ENCODE results near the gene VAMP8. TPM values are rescaled to one million over a fixed set of nuclear protein-coding genes. Genes with fewer than 3 reads are reported as not detected.
"Not testable (repeated sequence)": the region's sequence is repeated elsewhere in the genome, so short reads cannot be mapped to it uniquely, and the experiment has no call there.

The VAMP8 gene
- polyA plus RNA-seq, 2 donors, result 337 to 430 TPM

- H3K27me3 ChIP-seq (ENCODE audit: control insufficient read depth in 1 of 2, insufficient read depth in 2 of 2, low read length in 2 of 2), result no peaks in the 10 kb centered on the region
- H3K9me3 ChIP-seq (ENCODE audit: control insufficient read depth in 2 of 2, insufficient read depth in 1 of 2, low read depth in 1 of 2, low read length in 1 of 2), result no peaks in the 10 kb centered on the region
- H3K36me3 ChIP-seq (ENCODE audit: control insufficient read depth in 2 of 2, insufficient read depth in 2 of 2, low read length in 1 of 2), result peaks cover 8 to 25% of the 10 kb centered on the region in 2 donors
- peak overlapping the region; percentile 79 to 83 for H3K27ac ChIP-seq (ENCODE audit: low read depth in 2 of 2, low read length in 1 of 2)
- peaks cover 15 to 31% of the 10 kb centered on the region in 2 donors for H3K4me1 ChIP-seq (ENCODE audit: control insufficient read depth in 2 of 2, insufficient read depth in 2 of 2, low read length in 1 of 2)
- H3K4me3 ChIP-seq (ENCODE audit: low read depth in 1 of 2, low read length in 2 of 2), result peak overlapping the region in 1 of 2 donors; percentile 85
- WGBS, 2 donors, result 70 to 76% methylated on average over 6 of the region's 6 CpGs
Observed at GRCh38 chr2:85600951-85601770, 23.8 kb downstream of the VAMP8 start.

DNA sequence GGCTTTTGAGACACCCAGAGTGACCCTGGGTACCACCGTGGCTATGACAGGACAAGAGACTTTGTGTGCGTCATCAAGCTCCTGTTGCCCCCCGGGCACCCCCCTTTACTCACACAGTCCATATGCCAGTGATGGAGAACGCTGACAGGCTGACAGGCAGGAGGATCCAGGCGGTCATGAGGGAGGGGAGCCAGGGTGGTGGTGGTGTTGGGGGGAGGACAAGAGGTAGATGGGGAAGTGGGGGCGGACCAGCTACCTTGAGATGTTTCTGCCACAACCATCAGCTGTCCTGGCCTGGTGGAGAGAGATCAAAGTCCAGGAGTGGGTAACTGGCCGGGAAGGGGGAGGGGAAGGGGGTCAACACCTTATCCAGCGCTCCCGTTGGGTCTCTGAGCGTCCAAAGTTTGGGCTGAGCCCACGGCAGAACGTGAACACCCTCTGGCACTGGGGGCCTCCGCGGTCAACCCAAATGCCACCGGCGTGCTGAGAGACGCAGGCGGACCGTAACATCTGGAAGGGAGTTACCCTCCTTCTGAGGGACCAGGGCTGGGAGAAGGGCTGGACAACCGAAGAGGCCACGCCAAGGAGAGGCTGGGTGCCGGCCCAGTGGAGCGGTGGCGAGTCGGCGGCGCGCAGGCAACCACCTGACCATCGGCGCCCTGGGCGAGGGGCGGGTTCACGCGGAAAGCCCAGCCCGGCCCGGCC lies 24.5 kb downstream of the VAMP8 start:
- Histone ChIP-seq H3K36me3 (ENCODE audit: control insufficient read depth in 2 of 2, insufficient read depth in 2 of 2, low read length in 1 of 2) (peaks cover 8 to 20% of the 10 kb centered on the region in 2 donors), H3K27me3 (ENCODE audit: control insufficient read depth in 1 of 2, insufficient read depth in 2 of 2, low read length in 2 of 2) (no peaks in the 10 kb centered on the region), H3K4me3 (ENCODE audit: low read depth in 1 of 2, low read length in 2 of 2) (peak overlapping the region; percentile 63 to 85), H3K27ac (ENCODE audit: low read depth in 2 of 2, low read length in 1 of 2) (peak overlapping the region; percentile 79 to 83), H3K9me3 (ENCODE audit: control insufficient read depth in 2 of 2, insufficient read depth in 1 of 2, low read depth in 1 of 2, low read length in 1 of 2) (no peaks in the 10 kb centered on the region), H3K4me1 (ENCODE audit: control insufficient read depth in 2 of 2, insufficient read depth in 2 of 2, low read length in 1 of 2) (peaks cover 11 to 26% of the 10 kb centered on the region in 2 donors)
- WGBS, 2 donors, result 6 to 7% methylated on average over 34 to 36 of the region's 36 CpGs

GRCh38 chr2:85602476-85603234 lies 25.3 kb downstream of the VAMP8 start, which contains the start of gene TMEM150A:
Gene TMEM150A (minus strand): TSS chr2:85602698. CDS start chr2:85601948, 750 bp downstream.
- Histone ChIP-seq H3K36me3 (ENCODE audit: control insufficient read depth in 2 of 2, insufficient read depth in 2 of 2, low read length in 1 of 2) (peaks cover 6 to 19% of the 10 kb centered on the region in 2 donors), H3K4me3 (ENCODE audit: low read depth in 1 of 2, low read length in 2 of 2) (peak within 1 kb of the TSS; percentile 63 to 85), H3K4me1 (ENCODE audit: control insufficient read depth in 2 of 2, insufficient read depth in 2 of 2, low read length in 1 of 2) (peaks cover 14 to 26% of the 10 kb centered on the region in 2 donors), H3K9me3 (ENCODE audit: control insufficient read depth in 2 of 2, insufficient read depth in 1 of 2, low read depth in 1 of 2, low read length in 1 of 2) (no peaks in the 10 kb centered on the region), H3K27ac (ENCODE audit: low read depth in 2 of 2, low read length in 1 of 2) (peak within 1 kb of the TSS; percentile 79 to 83), H3K27me3 (ENCODE audit: control insufficient read depth in 1 of 2, insufficient read depth in 2 of 2, low read length in 2 of 2) (no peaks in the 10 kb centered on the region)
- 0 to 1% methylated on average over 53 to 73 of the region's 73 CpGs for WGBS, 2 donors

DNA sequence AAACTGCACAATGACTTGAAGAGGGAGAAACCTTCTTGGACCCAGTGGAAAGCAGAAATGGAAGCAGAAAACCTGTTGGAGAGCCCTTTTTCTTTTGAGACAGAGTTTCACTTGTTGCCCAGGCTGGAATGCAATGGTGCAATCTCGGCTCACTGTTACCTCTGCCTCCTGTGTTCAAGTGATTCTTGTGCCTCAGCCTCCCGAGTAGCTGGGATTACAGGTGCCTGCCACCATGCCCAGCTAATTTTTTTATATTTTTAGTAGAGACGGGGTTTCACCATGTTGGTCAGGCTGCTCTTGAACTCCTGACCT lies 26.7 kb downstream of the VAMP8 start:
- H3K4me1 ChIP-seq (ENCODE audit: control insufficient read depth in 2 of 2, insufficient read depth in 2 of 2, low read length in 1 of 2), result peaks cover 14 to 26% of the 10 kb centered on the region in 2 donors
- peaks cover 10 to 18% of the 10 kb centered on the region in 2 donors for H3K36me3 ChIP-seq (ENCODE audit: control insufficient read depth in 2 of 2, insufficient read depth in 2 of 2, low read length in 1 of 2)
- not testable (repeated sequence) for H3K4me3 ChIP-seq (ENCODE audit: low read depth in 1 of 2, low read length in 2 of 2); H3K9me3 ChIP-seq (ENCODE audit: control insufficient read depth in 2 of 2, insufficient read depth in 1 of 2, low read depth in 1 of 2, low read length in 1 of 2); H3K27me3 ChIP-seq (ENCODE audit: control insufficient read depth in 1 of 2, insufficient read depth in 2 of 2, low read length in 2 of 2)
- WGBS, 2 donors, result 62 to 72% methylated on average over 3 of the region's 3 CpGs
- H3K27ac ChIP-seq (ENCODE audit: low read depth in 2 of 2, low read length in 1 of 2), result peak overlapping the region in 1 of 2 donors; percentile 61

DNA sequence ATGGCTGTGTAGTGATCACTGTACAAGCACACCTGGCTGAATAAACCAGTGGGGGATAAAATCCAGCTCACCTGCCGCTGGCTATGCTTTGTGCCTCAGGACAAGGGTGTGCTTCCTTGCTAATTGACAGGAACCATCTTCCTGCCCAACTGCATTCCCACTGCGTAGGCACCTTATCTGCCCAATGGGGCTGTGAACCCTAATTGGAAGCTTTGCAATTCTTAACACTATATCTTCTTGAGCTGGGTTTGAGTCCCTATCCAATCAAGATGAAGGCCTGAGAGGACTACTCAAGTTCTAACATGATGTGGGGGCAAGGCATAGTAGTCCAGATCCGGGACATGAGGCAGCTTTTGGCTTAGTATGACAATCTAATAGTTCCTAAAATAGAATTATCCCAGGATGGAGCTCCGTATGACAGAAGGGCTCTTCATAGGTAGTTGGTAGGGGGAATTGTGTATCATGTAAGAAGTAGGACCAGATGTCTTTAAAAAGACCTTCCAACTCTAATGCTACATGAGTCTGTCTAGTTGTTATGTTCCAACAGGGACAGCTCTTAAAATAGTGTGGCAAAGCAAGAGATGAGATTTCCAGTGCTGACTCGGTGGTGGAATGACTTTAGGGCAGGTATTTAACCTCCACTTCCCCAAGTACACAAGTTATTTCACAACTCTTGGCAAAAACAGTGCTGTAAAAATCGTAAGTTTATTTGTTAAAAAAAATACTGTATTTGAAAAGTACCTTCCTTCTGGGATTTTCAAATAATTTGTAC lies 27.4 kb downstream of the VAMP8 start:
- Histone ChIP-seq H3K27me3 (ENCODE audit: control insufficient read depth in 1 of 2, insufficient read depth in 2 of 2, low read length in 2 of 2) (no peaks in the 10 kb centered on the region), H3K36me3 (ENCODE audit: control insufficient read depth in 2 of 2, insufficient read depth in 2 of 2, low read length in 1 of 2) (peaks cover 11 to 17% of the 10 kb centered on the region in 2 donors), H3K4me1 (ENCODE audit: control insufficient read depth in 2 of 2, insufficient read depth in 2 of 2, low read length in 1 of 2) (peaks cover 14 to 24% of the 10 kb centered on the region in 2 donors), H3K27ac (ENCODE audit: low read depth in 2 of 2, low read length in 1 of 2) (peak overlapping the region; percentile 19 to 61), H3K9me3 (ENCODE audit: control insufficient read depth in 2 of 2, insufficient read depth in 1 of 2, low read depth in 1 of 2, low read length in 1 of 2) (no peaks in the 10 kb centered on the region), H3K4me3 (ENCODE audit: low read depth in 1 of 2, low read length in 2 of 2) (no peak overlapping the region)
- WGBS, 2 donors, result 36 to 48% methylated on average over 6 of the region's 6 CpGs

DNA sequence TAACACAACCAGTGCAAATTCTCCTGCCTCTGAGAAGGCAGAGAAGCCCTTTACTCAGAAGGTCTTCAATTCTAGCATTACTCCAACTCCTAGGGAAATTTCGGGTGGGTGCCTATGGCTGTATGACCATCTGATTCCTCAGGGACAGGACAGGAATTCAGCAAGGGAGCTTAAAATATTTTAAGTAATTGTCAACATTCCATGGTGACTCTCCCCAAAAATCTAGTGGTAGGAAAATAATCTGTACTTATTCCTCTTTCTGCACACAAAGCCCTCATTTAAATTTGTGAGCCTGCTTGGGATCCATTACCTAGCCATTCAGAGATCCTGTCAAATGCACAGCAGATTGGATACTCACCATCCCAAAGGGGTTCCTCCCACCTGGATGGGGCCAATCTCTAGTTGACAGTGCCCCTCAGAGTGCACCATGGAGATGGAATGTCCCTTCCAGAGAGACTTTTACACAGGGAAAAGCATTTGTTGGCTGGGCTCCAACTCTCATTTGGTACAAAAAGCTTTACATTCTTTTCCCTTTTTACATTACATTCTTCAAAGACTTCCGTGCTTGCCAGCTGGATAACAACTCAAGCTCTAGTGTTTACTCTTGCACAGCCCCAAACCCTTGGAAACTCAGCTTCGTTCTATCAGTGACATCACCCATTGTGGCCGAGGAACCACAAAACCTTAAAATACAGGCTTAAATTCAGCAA lies 28.2 kb downstream of the VAMP8 start:
- peaks cover 11 to 13% of the 10 kb centered on the region in 2 donors for H3K36me3 ChIP-seq (ENCODE audit: control insufficient read depth in 2 of 2, insufficient read depth in 2 of 2, low read length in 1 of 2)
- H3K4me1 ChIP-seq (ENCODE audit: control insufficient read depth in 2 of 2, insufficient read depth in 2 of 2, low read length in 1 of 2), result peaks cover 10 to 26% of the 10 kb centered on the region in 2 donors
- 33 to 45% methylated on average over 4 of the region's 4 CpGs for WGBS, 2 donors
- no peaks in the 10 kb centered on the region for H3K9me3 ChIP-seq (ENCODE audit: control insufficient read depth in 2 of 2, insufficient read depth in 1 of 2, low read depth in 1 of 2, low read length in 1 of 2)
- no peaks in the 10 kb centered on the region for H3K27me3 ChIP-seq (ENCODE audit: control insufficient read depth in 1 of 2, insufficient read depth in 2 of 2, low read length in 2 of 2)
- H3K27ac ChIP-seq (ENCODE audit: low read depth in 2 of 2, low read length in 1 of 2), result peak overlapping the region; percentile 7 to 20
- H3K4me3 ChIP-seq (ENCODE audit: low read depth in 1 of 2, low read length in 2 of 2), result no peak overlapping the region

- Histone ChIP-seq H3K27ac (ENCODE audit: low read depth in 2 of 2, low read length in 1 of 2) (peak overlapping the region; percentile 4 to 47), H3K36me3 (ENCODE audit: control insufficient read depth in 2 of 2, insufficient read depth in 2 of 2, low read length in 1 of 2) (peaks cover 11 to 13% of the 10 kb centered on the region in 2 donors), H3K9me3 (ENCODE audit: control insufficient read depth in 2 of 2, insufficient read depth in 1 of 2, low read depth in 1 of 2, low read length in 1 of 2) (no peaks in the 10 kb centered on the region), H3K27me3 (ENCODE audit: control insufficient read depth in 1 of 2, insufficient read depth in 2 of 2, low read length in 2 of 2) (no peaks in the 10 kb centered on the region), H3K4me3 (ENCODE audit: low read depth in 1 of 2, low read length in 2 of 2) (no peak overlapping the region), H3K4me1 (ENCODE audit: control insufficient read depth in 2 of 2, insufficient read depth in 2 of 2, low read length in 1 of 2) (peaks cover 10 to 25% of the 10 kb centered on the region in 2 donors)
- 63 to 66% methylated on average over 7 of the region's 7 CpGs for WGBS, 2 donors
Observed at GRCh38 chr2:85606116-85606455, 28.7 kb downstream of the VAMP8 start.

GRCh38 chr2:85607268-85608215 lies 30.2 kb downstream of the VAMP8 start:
- 77 to 81% methylated on average over 9 of the region's 9 CpGs for WGBS, 2 donors
- Histone ChIP-seq H3K27me3 (ENCODE audit: control insufficient read depth in 1 of 2, insufficient read depth in 2 of 2, low read length in 2 of 2) (no peaks in the 10 kb centered on the region), H3K27ac (ENCODE audit: low read depth in 2 of 2, low read length in 1 of 2) (peak overlapping the region in 1 of 2 donors; percentile 3), H3K4me3 (ENCODE audit: low read depth in 1 of 2, low read length in 2 of 2) (no peak overlapping the region), H3K4me1 (ENCODE audit: control insufficient read depth in 2 of 2, insufficient read depth in 2 of 2, low read length in 1 of 2) (peaks cover 6 to 18% of the 10 kb centered on the region in 2 donors), H3K36me3 (ENCODE audit: control insufficient read depth in 2 of 2, insufficient read depth in 2 of 2, low read length in 1 of 2) (peaks cover 11% of the 10 kb centered on the region in 2 donors), H3K9me3 (ENCODE audit: control insufficient read depth in 2 of 2, insufficient read depth in 1 of 2, low read depth in 1 of 2, low read length in 1 of 2) (no peaks in the 10 kb centered on the region)

All from esophagus (tissue), 2 donors.